DMS 273 (cell line): ENCODE results near the gene CHPF2.

Source experiments
- DNase-seq: peaks from one replicate; lab custom pipeline; 2025; ENCODE audit not compliant: unreplicated experiment; lab: John Stamatoyannopoulos, UW

The CHPF2 gene

DNA sequence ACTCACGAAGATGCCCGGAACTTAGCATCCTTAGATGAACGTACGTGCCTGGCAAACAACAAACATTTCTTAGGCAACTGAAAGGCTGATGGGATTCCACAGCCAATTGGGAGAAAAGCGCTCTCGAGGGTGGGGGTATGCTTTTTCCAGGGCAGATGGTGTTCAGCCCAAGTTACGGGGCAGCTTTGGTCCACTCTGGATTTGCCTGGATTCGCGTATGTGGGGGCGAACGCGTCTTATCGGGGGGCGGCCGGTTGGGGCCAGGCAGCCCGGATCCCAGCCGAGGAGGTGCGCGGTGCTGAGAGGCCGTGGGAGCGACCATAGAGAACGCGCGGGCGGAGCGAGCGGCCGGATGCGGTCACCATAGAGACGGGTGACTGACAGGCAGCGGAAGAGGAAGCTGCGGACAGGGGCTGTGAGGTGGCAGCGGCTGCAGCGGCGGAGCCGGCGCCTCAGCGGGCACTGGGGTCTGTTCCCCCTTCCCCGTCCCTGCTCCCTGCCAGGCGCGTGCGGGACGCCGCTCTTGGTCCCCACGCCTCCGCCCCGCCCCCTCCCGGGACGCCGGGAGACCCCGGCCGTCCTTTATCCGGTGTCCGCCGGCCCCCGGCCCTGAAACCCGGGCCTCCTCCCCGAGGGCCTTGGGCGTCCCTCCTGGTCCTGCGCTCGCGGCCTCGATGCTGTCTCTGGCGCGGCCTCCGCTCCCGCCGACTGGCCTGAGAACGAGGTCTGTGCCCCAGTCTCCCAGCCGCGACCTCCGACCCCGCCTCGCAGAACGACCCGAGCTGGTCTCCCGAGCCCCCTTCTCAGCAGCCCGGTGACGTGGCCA, at the start of gene CHPF2:
TSS of gene CHPF2 (plus strand) at position 393 of the 826 bp plus-strand sequence. CDS start 1,529 bp downstream, outside the sequence.
- DNase-seq = peak; percentile 96

DNA sequence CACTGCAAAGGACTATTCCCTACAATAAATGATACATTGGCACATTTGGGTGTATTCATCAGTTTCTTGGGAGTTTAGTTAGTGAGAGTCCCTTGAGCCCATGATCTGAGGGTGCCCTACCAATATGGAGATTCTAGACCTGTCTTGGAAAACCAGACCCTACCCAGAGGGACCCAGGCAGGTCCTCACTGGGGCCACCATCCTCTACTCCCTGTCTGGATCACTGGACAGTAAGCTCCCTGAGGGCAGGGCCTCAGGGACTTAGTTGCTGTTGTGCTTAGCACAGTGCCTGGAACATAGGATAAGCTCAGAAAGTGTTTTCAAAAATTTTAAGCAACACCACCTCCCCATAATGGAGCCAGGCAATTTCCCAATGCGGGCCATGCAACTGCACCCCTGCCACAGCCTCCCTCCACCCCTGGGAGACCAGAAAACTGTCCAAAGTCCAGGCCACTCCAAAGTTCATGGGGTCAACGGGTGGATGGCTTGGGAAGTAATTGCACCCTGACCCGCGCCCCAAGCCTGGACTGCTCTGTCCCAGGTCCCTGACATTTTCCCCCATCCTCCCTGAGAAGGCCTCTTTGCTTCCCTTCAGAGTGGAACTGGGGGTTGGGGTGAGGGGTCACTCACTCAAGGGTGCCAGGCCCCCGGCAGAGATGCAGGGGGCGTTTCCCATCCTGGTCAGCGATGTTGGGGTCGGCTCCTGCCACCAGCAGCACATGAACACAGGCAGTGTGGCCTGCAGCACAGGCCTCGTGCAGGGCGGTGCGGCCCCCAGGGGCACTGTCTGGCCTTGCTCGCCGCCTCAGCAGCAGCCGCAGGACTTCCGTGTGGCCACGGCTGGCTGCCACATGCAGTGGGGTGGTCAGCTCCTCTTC, 46.3 kb upstream of the CHPF2 start:
- no peak for DNase-seq

DNA sequence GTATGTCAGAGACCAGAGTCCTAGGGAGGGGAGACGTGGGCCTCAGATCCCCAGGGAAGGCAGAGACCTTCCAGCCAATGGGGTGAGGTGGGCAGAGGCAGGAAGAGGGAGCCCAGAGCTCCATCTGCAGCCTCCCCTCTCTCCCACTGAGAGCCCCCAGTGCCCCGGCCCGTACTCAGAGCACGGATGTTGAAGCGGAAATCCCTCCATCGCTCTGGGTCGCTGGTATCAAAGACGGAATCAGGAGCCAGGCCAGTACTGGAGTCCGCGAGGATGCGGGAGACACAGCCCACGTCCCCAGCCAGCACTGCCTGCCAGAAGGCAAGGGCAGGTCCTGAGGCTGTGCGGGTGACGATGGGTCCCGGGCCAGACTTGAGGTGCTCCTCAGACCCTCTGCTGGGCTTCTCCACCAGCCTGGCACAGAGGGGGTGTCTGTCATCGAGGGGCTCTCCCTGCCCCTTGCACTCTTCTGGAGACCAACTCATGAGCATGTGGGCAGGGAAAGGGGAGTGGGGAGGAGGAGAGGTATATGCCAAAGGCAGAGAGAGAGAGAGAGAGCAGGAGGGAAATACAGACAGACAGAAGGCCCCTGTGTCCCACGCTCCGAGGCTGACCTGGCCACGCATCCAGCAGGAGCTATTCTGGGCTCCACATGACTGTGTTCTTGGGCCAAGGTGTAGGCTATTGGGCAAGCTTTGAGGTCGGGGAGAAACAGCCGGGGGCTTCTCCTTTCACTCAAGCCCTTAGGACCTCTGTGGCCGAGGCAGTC, 45.5 kb upstream of the CHPF2 start, which contains the start of gene ASB10:
TSS of gene ASB10 (minus strand) at position 611 of the 769 bp plus-strand sequence. CDS start at position 491, 120 bp downstream.
- no peak for DNase-seq

- DNase-seq = no peak
Observed at GRCh38 chr7:151187409-151188251, 44.7 kb upstream of the CHPF2 start.

- no peak for DNase-seq
Observed at GRCh38 chr7:151188252-151188542, 44.1 kb upstream of the CHPF2 start.

GRCh38 chr7:151189038-151189437, 43.2 kb upstream of the CHPF2 start:
- DNase-seq = no peak

GRCh38 chr7:151191544-151191943, 40.7 kb upstream of the CHPF2 start:
- DNase-seq = no peak

DNA sequence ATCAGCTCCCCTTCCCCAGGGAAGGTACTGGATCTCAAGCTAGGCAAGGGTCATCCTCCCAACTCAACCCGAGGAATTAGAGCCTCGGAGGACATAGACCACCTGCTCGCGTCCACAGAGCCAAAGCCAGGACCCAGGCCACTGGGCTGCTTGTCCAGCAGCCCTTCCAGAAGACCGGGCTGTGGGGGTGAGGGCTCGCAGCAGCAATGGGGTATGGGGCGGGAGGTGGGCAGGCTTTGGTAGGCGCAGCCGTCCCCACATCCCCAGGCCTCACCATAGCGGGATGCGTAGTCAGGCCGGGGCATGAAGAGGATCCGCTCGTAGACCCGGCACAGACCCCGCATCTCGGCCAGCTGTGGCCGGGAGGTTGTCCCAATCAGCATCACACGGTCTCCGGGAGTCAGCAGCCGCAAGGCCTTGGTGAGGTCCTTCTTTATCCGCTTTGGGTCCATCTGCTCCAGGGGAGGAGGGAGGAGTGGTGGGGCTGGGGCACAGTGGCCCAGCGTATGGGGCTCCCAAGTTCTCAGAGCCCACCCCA, 40.2 kb upstream of the CHPF2 start:
- no peak for DNase-seq

DNA sequence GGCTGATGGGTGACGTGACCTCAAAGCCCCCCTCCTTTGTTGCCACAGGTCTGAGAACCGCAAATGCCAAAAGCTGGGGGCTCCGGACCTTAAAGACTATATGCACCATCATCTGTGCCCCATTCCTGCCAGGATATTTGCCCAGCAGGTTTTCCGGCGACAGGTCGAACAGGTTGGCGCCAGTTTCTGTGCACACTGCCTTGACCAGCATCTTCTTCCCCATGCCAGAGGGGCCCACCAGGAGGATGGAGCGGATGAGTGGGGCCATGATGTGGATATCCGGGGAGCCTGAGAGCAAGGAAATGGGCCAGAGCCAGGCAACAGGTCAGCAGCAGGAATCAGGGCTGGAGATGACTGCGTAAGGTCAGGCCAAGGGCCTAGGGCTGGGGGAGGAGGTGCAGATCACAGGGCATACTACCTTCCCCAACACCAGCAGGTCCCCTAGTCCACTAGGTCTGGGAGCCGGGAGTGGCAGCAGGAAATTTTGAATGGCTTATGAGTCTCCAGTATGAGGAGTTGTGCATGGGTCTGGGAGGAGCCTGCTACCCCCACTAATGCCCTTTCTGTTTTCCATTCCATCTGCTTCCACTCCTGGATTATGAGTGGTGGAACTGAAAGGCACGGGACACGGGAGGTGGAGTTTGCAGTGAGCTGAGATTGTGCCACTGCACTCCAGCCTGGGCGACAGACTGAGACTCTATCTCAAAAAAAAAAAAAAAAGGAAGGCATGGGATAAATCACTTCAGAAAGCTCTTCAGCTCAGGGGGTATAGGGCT, 38.9 kb upstream of the CHPF2 start:
- DNase-seq = no peak

- no peak for DNase-seq
Observed at GRCh38 chr7:151194188-151194587, 38.1 kb upstream of the CHPF2 start.

DNA sequence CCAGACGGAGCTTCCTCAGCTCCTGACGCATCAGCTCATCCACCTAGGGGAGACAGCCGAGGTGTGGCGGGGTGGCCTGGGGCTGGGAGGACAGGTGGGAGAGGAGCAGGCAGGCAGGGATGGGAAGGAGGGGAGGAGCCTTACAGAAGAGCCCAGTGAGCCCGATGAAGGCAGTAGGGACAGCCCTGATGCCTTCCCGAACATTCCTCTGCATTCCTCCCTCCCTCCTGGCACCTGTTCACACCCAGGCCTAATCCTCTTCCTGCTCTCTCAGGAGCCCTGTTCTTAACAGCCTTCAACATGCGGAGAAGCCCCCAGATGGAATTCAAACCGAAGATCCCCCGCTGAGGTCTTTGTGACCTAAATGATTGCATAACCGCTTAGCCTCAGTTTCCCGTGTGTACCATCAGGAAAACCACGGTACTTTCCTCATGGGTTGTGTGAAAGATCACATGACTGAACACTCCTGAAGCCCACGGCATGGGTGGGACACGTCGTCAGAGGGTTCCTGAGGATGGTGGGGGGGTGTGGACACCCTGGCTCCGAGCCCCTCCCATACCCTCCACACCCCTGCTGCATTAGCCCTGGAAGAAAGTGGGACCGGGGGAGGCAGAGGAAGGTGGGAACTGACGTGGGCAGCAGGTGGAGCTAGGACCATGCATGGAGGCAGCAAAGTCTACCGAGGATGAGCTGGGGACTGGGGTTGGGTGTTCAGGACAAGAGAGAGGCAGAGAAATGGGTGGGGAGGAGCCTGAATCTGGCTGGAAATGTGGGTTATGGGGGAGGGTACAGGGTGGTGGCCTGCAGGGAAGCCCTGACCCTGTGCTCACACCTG, 36.5 kb upstream of the CHPF2 start:
- no peak for DNase-seq

DNA sequence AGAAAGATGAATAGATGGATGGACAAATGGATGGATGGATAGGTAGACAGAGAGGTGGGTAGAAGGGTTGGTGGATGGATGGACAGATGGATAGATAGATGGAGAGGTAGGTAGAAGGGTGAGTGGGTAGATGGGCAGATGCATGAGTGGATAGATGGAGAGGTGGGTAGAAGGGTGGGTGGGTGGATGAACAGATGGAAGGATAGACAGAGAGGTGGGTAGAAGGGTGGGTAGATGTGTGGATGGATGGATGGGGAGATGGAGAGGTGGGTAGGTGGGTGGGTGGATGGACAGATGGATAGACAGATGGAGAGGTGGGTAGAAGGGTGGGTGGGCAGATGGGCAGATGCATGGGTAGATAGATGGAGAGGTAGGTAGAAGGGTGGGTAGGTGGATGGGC, 34.4 kb upstream of the CHPF2 start:
- DNase-seq = no peak

- DNase-seq = peak; percentile 79
Observed at GRCh38 chr7:151198945-151199848, 33.1 kb upstream of the CHPF2 start.

GRCh38 chr7:151201344-151201743, 30.9 kb upstream of the CHPF2 start:
- no peak for DNase-seq

DNA sequence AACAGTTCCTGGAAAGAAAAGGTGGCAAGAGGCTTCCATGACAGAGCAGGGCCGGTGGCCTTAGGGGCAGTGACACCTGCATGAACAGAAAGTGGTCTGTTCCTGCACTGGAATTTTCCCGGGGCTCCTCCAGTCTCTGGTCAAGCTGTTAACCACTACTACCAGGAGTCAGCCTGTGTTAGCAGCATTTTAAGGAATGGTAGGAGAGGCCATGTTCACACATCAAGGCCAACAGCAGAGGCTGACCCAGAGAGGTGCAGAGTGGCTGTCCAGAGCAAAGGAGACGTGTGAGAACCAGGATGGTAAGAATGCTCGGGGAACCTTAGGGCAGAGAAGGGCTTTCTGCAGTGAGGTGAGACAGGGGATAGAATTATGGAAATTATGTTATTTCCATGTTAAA, 30.5 kb upstream of the CHPF2 start:
- DNase-seq = no peak

- no peak for DNase-seq
Observed at GRCh38 chr7:151202836-151203235, 29.4 kb upstream of the CHPF2 start.

DNA sequence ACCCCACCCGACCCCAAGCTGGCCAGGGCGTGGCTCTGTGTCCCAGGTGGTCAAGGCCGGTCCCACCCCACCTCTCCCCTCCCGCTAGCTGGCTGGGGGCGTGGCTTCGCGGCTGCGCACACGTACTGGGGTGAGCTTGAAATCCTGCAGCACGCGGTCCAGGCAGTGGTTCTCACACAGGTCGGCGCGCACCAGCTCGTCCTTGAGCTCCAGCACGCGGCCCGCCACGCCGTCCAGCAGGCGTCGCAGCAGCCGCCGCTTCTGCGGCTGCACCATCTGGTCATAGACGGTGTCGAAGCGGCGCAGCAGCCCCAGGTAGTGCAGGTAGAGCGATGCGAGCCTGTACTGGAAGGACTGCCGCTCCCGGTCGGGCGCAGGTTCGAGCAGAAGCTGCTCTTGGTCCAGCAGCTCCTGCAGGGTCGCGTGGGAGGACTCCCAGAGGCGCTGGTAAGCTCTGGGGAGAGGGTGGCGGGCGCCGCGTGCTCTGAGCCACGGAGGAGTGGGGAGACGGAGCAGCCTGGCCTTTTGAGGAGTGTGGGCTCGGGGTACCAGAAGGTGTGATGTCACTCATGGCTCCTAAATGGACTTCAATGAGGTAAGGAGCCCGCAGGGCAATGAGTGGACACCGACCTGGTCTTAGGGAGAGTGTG, 27.8 kb upstream of the CHPF2 start:
- no peak for DNase-seq
